ENCODE measurements around the gene SEMA6D.

SEMA6D gene

GRCh38 chr15:47717036-47717612 lies at the start of gene SEMA6D:
Gene SEMA6D, plus strand, starts transcription at chr15:47717505. Its CDS starts 42,294 bp downstream, at chr15:47759799.
- DNase-seq, result peak; percentile 22 to 33

GRCh38 chr15:47669221-47669620 lies 48.1 kb upstream of the SEMA6D start:
- no peak for DNase-seq

GRCh38 chr15:47670365-47670764 lies 46.9 kb upstream of the SEMA6D start:
- DNase-seq, result no peak

GRCh38 chr15:47673232-47673761 lies 44.0 kb upstream of the SEMA6D start:
- DNase-seq, result no peak

GRCh38 chr15:47674586-47675232 lies 42.6 kb upstream of the SEMA6D start:
- no peak for DNase-seq

- no peak for DNase-seq
Observed at GRCh38 chr15:47675735-47676134, 41.6 kb upstream of the SEMA6D start.

GRCh38 chr15:47678040-47678439 lies 39.3 kb upstream of the SEMA6D start:
- no peak for DNase-seq

GRCh38 chr15:47682661-47683060 lies 34.6 kb upstream of the SEMA6D start:
- DNase-seq, result no peak

GRCh38 chr15:47685141-47685870 lies 32.0 kb upstream of the SEMA6D start:
- DNase-seq, result no peak

- DNase-seq, result peak in 1 of 2 experiments; percentile 5
Observed at GRCh38 chr15:47688573-47689086, 28.7 kb upstream of the SEMA6D start.

- no peak for DNase-seq
Observed at GRCh38 chr15:47689660-47690059, 27.6 kb upstream of the SEMA6D start.

GRCh38 chr15:47691882-47692281 lies 25.4 kb upstream of the SEMA6D start:
- DNase-seq, result no peak

- no peak for DNase-seq
Observed at GRCh38 chr15:47696351-47696750, 21.0 kb upstream of the SEMA6D start.

- no peak for DNase-seq
Observed at GRCh38 chr15:47705281-47705997, 11.9 kb upstream of the SEMA6D start.

- DNase-seq, result no peak
Observed at GRCh38 chr15:47707391-47707790, 9.9 kb upstream of the SEMA6D start.

- no peak for DNase-seq
Observed at GRCh38 chr15:47708161-47708980, 8.9 kb upstream of the SEMA6D start.

- DNase-seq, result peak in 1 of 2 experiments; percentile 1
Observed at GRCh38 chr15:47711655-47712054, 5.7 kb upstream of the SEMA6D start.

GRCh38 chr15:47715402-47715801 lies 1.9 kb upstream of the SEMA6D start:
- DNase-seq, result no peak

GRCh38 chr15:47715856-47716445 lies 1.4 kb upstream of the SEMA6D start:
- no peak for DNase-seq

GRCh38 chr15:47716516-47716915 lies 789 bp upstream of the SEMA6D start:
- DNase-seq, result no peak
